GM12878 (cell line): ENCODE results near the gene RIN2. TPM values are rescaled to one million over a fixed set of nuclear protein-coding genes. Genes with fewer than 3 reads are reported as not detected.

Source experiments
- ATAC-seq: fragments of 200-7000 bp; cut with Tn5 transposase; 3 replicates; pipeline ENCODE4 v1.9.1; 2020; ENCODE audit warnings: mild to moderate bottlenecking, moderate library complexity
- BruUV-seq: library from RNA; stranded (reverse); fragments of 400-500 nt; replicated peaks from 2 replicates; lab custom pipeline; 2021; lab: Mats Ljungman, UMichigan
- CTCF ChIA-PET: fragments of 300-600 bp; sonication (Branson Sonifier 250); formaldehyde crosslinking; extraction: SDS; loops from one replicate; lab custom pipeline; 2021; ENCODE audit warnings: inconsistent platforms; lab: Yijun Ruan, JAX
- POLR2A ChIA-PET: fragments of 350-600 bp; formaldehyde crosslinking; extraction: SDS; loops from one replicate; lab custom pipeline; 2021; ENCODE audit warnings: inconsistent platforms; lab: Charles Lee
- RAD21 ChIA-PET: fragments of 300-600 bp; sonication (Branson Sonifier 250); formaldehyde crosslinking; loops from one replicate; lab custom pipeline; 2023; ENCODE audit warnings: antibody characterized with exemption; ENCODE audit not compliant: unreplicated experiment; lab: Charles Lee
- SMC1A ChIA-PET: fragments of 300-600 bp; sonication (Branson Sonifier 250); formaldehyde crosslinking; loops from one replicate; lab custom pipeline; 2023; ENCODE audit not compliant: unreplicated experiment, uncharacterized antibody; lab: Charles Lee
- DNase-seq: peaks from one replicate; pipeline ENCODE4 v3.0.0-alpha.2; 2011; ENCODE audit warnings: low read depth, low spot score
- FAIRE-seq: peaks from 3 replicates; lab custom pipeline; 2011; peaks lifted over from hg19 to GRCh38; lab: Jason Lieb, UNC
- H2AFZ ChIP-seq: 2 replicates; pipeline ENCODE4 v1.6.0; 2011; ENCODE audit warnings: low read depth, low read length, control low read depth; ENCODE audit not compliant: control insufficient read depth
- H3K27ac ChIP-seq: 2 replicates; pipeline ENCODE4 v1.5.1; 2011; ENCODE audit warnings: control low read depth; ENCODE audit not compliant: control insufficient read depth, insufficient read depth
- H3K27me3 ChIP-seq, 2 experiments: replicated peaks in 1 of 2; 2 replicates each; pipeline versions ENCODE4 v1.6.0 to v1.6.1; 2011; ENCODE audit warnings: low read length in 1 of 2; ENCODE audit not compliant: control insufficient read depth in 2 of 2, insufficient read depth in 2 of 2
- H3K36me3 ChIP-seq, 2 experiments: 2 replicates each; pipeline ENCODE4 v1.5.1; 2011; ENCODE audit warnings: low read length in 1 of 2; ENCODE audit not compliant: control insufficient read depth in 2 of 2, insufficient read depth in 2 of 2
- H3K4me1 ChIP-seq: 2 replicates; pipeline ENCODE4 v1.6.1; 2011; ENCODE audit warnings: mild to moderate bottlenecking, low read length, moderate library complexity, mixed read lengths; ENCODE audit not compliant: control insufficient read depth, insufficient read depth
- H3K4me2 ChIP-seq: 2 replicates; pipeline ENCODE4 v1.6.0; 2011; ENCODE audit warnings: control low read depth; ENCODE audit not compliant: control insufficient read depth, insufficient read depth
- H3K4me3 ChIP-seq: fragments of 200-600 bp; sonication (generic); 2 replicates; pipeline ENCODE4 v1.5.1; 2016
- H3K79me2 ChIP-seq: 2 replicates; pipeline ENCODE4 v1.6.0; 2011; ENCODE audit warnings: low read length; ENCODE audit not compliant: control insufficient read depth, insufficient read depth
- H3K9ac ChIP-seq: 2 replicates; pipeline ENCODE4 v1.8.0; 2011; ENCODE audit warnings: low read length, control low read depth, mixed read lengths; ENCODE audit not compliant: control insufficient read depth, insufficient read depth
- H3K9me3 ChIP-seq: replicated peaks from 3 replicates; pipeline ENCODE4 v1.5.1; 2011; ENCODE audit warnings: mild to moderate bottlenecking, low read length; ENCODE audit not compliant: control insufficient read depth, insufficient read depth
- H4K20me1 ChIP-seq: 2 replicates; pipeline ENCODE4 v1.6.0; 2011; ENCODE audit not compliant: control insufficient read depth, insufficient read depth
- BMI1 ChIP-seq: fragments of 450-650 bp; IDR thresholded peaks from 2 replicates; pipeline ENCODE4 v1.6.1; 2016; ENCODE audit warnings: mild to moderate bottlenecking, moderate library complexity, borderline replicate concordance
- CBFB ChIP-seq: IDR thresholded peaks from 2 replicates; pipeline ENCODE4 v1.6.1; 2016; ENCODE audit warnings: antibody characterized with exemption, low read depth
- CBX3 ChIP-seq: fragments of 200-600 bp; sonication (generic); IDR thresholded peaks from 2 replicates; pipeline ENCODE4 v1.6.1; 2016; ENCODE audit warnings: low read depth, borderline replicate concordance
- CHD2 ChIP-seq: IDR thresholded peaks from 2 replicates; pipeline ENCODE4 v1.6.1; 2011; ENCODE audit warnings: low read depth, low read length, improper control_type of control experiment, borderline replicate concordance
- GATAD2B ChIP-seq: fragments of 450-650 bp; conservative IDR thresholded peaks from 2 replicates; pipeline ENCODE4 v1.6.1; 2017; ENCODE audit warnings: low read depth, mild to moderate bottlenecking, moderate library complexity
- LARP7 ChIP-seq: fragments of 450-650 bp; IDR thresholded peaks from 2 replicates; pipeline ENCODE4 v1.6.1; 2017; ENCODE audit warnings: mild to moderate bottlenecking
- MAX ChIP-seq: IDR thresholded peaks from 2 replicates; pipeline ENCODE4 v1.6.1; 2012; ENCODE audit warnings: low read depth, low read length, improper control_type of control experiment
- NFYB ChIP-seq: IDR thresholded peaks from 2 replicates; pipeline ENCODE4 v1.6.1; 2011; ENCODE audit warnings: low read depth, mild to moderate bottlenecking, low read length, improper control_type of control experiment, moderate library complexity; ENCODE audit not compliant: insufficient read depth
- NR2C2 ChIP-seq: IDR thresholded peaks from 2 replicates; pipeline ENCODE4 v1.6.1; 2011; ENCODE audit warnings: borderline replicate concordance, low read depth; ENCODE audit not compliant: control insufficient read depth, insufficient read length
- PAX5 ChIP-seq: IDR thresholded peaks from 2 replicates; pipeline ENCODE4 v1.6.1; 2011; ENCODE audit warnings: low read depth, low read length, borderline replicate concordance
- RUNX3 ChIP-seq: IDR thresholded peaks from 2 replicates; pipeline ENCODE4 v1.6.1; 2012; ENCODE audit warnings: low read length, inconsistent platforms
- SUPT20H ChIP-seq: IDR thresholded peaks from 2 replicates; pipeline ENCODE4 v1.6.1; 2011; ENCODE audit warnings: low read depth, mild to moderate bottlenecking, low read length, moderate library complexity, borderline replicate concordance; ENCODE audit not compliant: control insufficient read depth
- TARDBP ChIP-seq: IDR thresholded peaks from 2 replicates; pipeline ENCODE4 v1.6.1; 2016; ENCODE audit warnings: borderline replicate concordance
- WRNIP1 ChIP-seq: IDR thresholded peaks from 2 replicates; pipeline ENCODE4 v1.6.1; 2011; ENCODE audit warnings: low read depth, low read length, improper control_type of control experiment, borderline replicate concordance
- ZBTB4 ChIP-seq: fragments of 450-650 bp; formaldehyde crosslinking; IDR thresholded peaks from 2 replicates; pipeline ENCODE4 v1.4.0; 2022; ENCODE audit warnings: mild to moderate bottlenecking, moderate library complexity
- WGBS: methylation state at CpG from one replicate; pipeline ENCODE4 v1.1.6; 2016; ENCODE audit warnings: low lambda C conversion rate; ENCODE audit not compliant: insufficient replicate concordance, insufficient coverage; ENCODE audit errors: missing lambda C conversion rate; 5-methylcytosine and 5-hydroxymethylcytosine counted together
- in situ Hi-C: fragments of 300-500 bp; cut with MboI; formaldehyde crosslinking; loops from 9 replicates; pipeline ENCODE4 v1.14.3; 2018; ENCODE audit warnings: mixed read lengths
- intact Hi-C: fragments of 100-400 bp; cut with micrococcal nuclease; formaldehyde crosslinking; loops from one replicate; pipeline ENCODE4 v1.14.2; 2022; ENCODE audit not compliant: unreplicated experiment
- polyA plus RNA-seq, 11 experiments: library from polyadenylated mRNA; depleted of rRNA in 4 of 11; unstranded in 6 of 11; stranded (reverse) in 5 of 11; fragments of >200 nt; fragmentation: Nextera tagmentation in 4 of 11; fragmentation: Illumina TruSeq in 1 of 11; extraction: Ambion mirVana in 4 of 11; extraction: Trizol in 1 of 11; gene quantifications; 1 replicate in 1 of 11; 2 replicates in 10 of 11; pipeline versions ENCODE4 v1.2.1 to v1.2.3, GENCODE V29; 2011 to 2016; ENCODE audit warnings: inconsistent platforms in 2 of 11, missing spikeins in 2 of 11, low read depth in 1 of 11
- total RNA-seq, 4 experiments: library from RNA; depleted of rRNA in 3 of 4; stranded (reverse); fragments of >200 nt in 3 of 4; fragmentation: Illumina TruSeq in 1 of 4; extraction: Trizol in 1 of 4; gene quantifications; 2 replicates each; pipeline versions ENCODE4 v1.2.1 to v1.2.3, GENCODE V29; 2013 to 2021

The RIN2 gene
- total and polyA plus RNA-seq, 10 of the 15 experiments (the other 5 are each of a cell fraction or from before 2014, with no cell fraction given) = 0.68 to 8.5 (median 4.5) TPM

- TF ChIP-seq TARDBP = no peak
- TF ChIP-seq PAX5 = no peak
- no peak for TF ChIP-seq LARP7
- TF ChIP-seq GATAD2B = no peak
- TF ChIP-seq ZBTB4 (CRISPR knock-in tag) = no peak
- TF ChIP-seq NR2C2 = no peak
- TF ChIP-seq SUPT20H = no peak
- TF ChIP-seq RUNX3 = no peak
These were observed 37.1 kb upstream of the RIN2 start (continued) for GRCh38 chr20:19720991-19721390.

- no peaks in the 10 kb centered on the region for H4K20me1 ChIP-seq
- no peaks in the 10 kb centered on the region for H3K9me3 ChIP-seq
These were observed 35.0 kb upstream of the RIN2 start for GRCh38 chr20:19723051-19723450.

More at GRCh38 chr20:19723051-19723450, 35.0 kb upstream of the RIN2 start:
- Histone ChIP-seq H3K4me2 (no peak overlapping the region), H2AFZ (no peak overlapping the region), H3K27ac (no peak overlapping the region), H3K36me3 (no peaks in the 10 kb centered on the region), H3K9ac (no peak overlapping the region), H3K4me3 (no peak overlapping the region), H3K4me1 (no peaks in the 10 kb centered on the region; the same call in 1 of the 2 replicates), H3K79me2 (no peaks in the 10 kb centered on the region), H3K27me3 (no peaks in the 10 kb centered on the region)
- POLR2A ChIA-PET = no interaction called here
- in situ Hi-C loops = no loop called here
- WGBS = 39% methylated on average over 4 of the region's 4 CpGs
- TF ChIP-seq LARP7 = no peak
- no peak for TF ChIP-seq BMI1
- no peak for TF ChIP-seq CHD2
- no peak for TF ChIP-seq MAX
- no peak for TF ChIP-seq WRNIP1
- TF ChIP-seq CBX3 = no peak
- TF ChIP-seq CBFB = no peak
- no peak for TF ChIP-seq NFYB
- FAIRE-seq (no peak), DNase-seq (no peak), ATAC-seq (no peak)
- CTCF ChIA-PET = interaction anchor here (0.6 to 0.9 kb wide), 2 partner anchors 9 to 329 kb away, joined by 3 read pairs; no protein-coding TSS in a partner anchor
- RAD21 ChIA-PET = no interaction called here
- no TSS peak for BruUV-seq
- intact Hi-C loops = no loop called here
- SMC1A ChIA-PET = interaction anchor here (0.7 to 4.5 kb wide), 4 partner anchors 8 to 19 kb away, joined by 3 to 23 read pairs (median 4); no protein-coding TSS in a partner anchor
